Mammary microvascular endothelial cell (primary cell): ENCODE results near the gene ACP1. TPM values are rescaled to one million over a fixed set of nuclear protein-coding genes. Genes with fewer than 3 reads are reported as not detected.

Experiments
- total RNA-seq: library from RNA; depleted of rRNA; stranded (reverse); fragments of >200 nt; gene quantifications from 2 replicates; pipeline ENCODE4 v1.2.3, GENCODE V29; 2015

ACP1 gene
- 80.3 and 85.0 TPM in 2 replicates for total RNA-seq

DNA sequence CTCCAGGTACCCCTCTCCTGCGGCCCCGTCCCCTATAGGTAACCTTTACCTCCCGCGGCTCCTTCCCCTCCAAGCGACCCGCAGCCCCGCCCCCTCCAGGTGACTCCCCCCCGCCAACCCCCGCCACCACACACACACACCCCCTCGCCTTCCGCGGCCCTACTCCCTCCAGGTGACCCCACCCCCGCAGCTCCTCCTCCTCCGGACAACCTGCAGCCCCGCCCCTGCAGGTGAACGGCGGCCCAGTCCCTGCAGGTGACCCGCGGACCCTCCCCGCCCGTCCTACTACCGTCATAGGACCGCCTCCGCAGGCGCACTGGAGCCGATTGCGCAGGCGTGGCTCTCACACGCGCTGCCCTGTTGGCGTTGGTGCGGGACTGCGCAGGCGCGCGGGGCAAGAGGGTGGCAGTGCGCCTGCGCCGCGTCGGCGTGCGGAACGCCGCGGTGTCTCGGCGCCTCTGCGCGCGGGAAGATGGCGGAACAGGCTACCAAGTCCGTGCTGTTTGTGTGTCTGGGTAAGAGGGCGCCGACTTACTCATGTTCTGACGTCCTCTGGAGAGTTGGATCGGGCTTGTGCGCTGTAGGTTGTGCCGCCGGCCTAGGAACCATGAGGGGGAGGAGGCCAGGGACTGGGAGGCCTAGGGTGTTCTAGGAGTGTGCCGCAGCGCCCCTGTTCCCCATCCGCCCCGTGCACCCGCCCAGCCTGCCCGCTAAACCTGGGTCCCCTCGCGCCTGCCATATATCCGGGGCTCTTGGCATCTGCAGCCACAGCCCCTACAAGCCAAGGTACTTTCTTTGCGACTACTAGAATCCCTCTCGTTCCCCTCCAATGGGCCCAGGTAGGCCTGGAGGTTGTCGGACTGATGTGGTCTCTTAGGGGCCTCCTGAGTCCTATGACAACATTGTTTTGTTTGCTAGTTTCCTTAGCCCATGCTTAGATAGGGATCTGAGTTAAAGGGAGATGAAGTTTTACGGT, at the start of gene ACP1:
ACP1 (plus strand) TSS at position 455 of the 976 bp plus-strand sequence; CDS start at position 473, 18 bp downstream.

DNA sequence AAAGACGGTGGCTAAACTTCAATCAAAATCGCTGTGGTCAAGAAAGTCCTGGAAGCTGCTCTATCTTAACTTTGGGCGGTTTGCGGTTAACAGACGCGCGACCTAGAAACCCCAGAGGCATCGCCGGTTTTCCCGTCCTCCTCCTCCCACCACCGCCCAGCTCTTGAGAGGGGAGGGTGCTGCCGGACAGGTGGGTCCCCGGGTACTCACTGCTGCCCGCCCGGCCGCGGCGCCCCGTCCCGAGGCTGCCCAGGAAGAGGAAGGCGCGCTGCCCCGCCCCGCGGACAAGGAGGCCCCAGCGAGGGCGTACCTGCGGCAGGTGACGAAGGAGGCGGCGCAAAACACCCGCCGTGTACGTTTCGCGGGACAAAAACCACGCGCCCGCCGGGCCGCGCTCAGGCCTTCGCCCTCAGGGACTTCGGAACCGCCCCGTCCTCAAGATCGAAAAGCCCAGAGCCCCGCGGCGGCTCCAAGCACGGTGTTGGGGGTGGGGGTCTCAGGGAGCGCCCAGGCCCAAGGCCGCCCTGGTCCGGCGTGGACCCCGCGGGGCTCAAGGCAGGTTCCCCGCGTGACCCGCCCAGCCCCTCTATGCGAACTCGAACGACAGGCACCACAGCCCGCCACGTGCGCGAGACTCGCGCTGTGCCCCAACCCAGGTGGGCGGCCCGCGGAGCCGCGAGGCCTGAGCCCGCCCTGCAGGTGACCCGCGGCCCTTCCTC, 814 bp upstream of the ACP1 start, which contains the start of gene SH3YL1:
SH3YL1 (minus strand) TSS at position 259 of the 719 bp plus-strand sequence; CDS start at position 211, 48 bp downstream.

DNA sequence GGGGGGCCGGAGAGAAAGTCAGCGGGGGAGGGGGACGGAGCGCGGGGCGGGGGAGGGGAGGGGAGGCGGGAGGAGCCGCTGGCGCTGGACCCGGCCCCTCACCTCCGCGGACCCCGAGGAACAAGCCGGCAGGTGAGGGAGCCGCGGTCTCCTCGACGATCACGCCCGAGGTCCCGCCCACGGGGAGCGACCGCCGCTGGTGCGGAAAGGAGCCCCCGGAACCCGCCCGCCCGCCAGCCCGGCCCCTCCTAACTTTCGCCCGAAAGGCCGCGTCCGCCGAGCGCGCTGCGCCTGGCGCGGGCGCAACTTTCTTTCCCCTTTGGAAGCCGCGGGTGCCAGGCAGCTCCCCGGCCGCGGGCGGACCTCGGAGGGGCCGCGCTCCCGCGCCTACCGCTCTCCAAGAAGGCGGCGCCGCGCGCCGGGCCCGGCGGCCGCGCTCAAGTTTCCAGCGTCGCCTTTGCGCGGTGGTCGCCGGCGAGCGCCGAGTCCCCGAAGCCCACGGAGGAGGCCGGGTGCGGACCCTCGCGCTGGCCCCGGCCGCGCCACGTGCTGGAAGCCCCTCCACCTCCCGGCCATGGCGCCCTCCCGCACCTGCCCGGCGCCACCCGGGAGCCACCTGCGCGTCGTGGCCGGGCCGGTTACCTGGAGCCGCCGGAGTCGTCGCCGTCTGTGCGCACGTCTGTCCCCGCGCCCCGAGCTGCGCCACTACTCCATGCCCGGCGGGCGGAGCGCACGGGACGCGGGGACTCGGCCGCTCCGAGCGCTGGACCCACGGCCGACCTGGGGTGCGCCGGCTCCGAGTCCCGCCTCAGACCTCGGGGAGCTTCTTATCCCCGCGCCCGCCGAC, 23.4 kb downstream of the ACP1 start, which contains the start of gene ALKAL2:
ALKAL2 (minus strand) TSS at position 181 of the 847 bp plus-strand sequence. CDS start 256 bp downstream, outside the sequence.

Other genes with a start within 250 kb of the ACP1 start
- not detected in 2 replicates for gene FAM110C, start 218.4 kb upstream of the ACP1 start, total RNA-seq
- gene SH3YL1, start 915 bp upstream of the ACP1 start, total RNA-seq: 9.6 and 11.1 TPM in 2 replicates
- gene ALKAL2, start 23.1 kb downstream of the ACP1 start, total RNA-seq: not detected in 2 replicates